Neural crest cell (in vitro differentiated cells): Measurements from ENCODE around the gene DHRS1. TPM values are rescaled to one million over a fixed set of nuclear protein-coding genes. Genes with fewer than 3 reads are reported as not detected.

Source experiments
- DNase-seq: peaks from one replicate; pipeline ENCODE4 v3.0.0; 2021; ENCODE audit warnings: low read depth, mixed read lengths, low spot score
- H3K27ac Mint-ChIP-seq: one replicate; pipeline ENCODE4 v1.8.0; 2021; ENCODE audit warnings: mild to moderate bottlenecking, mixed read lengths; ENCODE audit not compliant: unreplicated experiment
- H3K27me3 Mint-ChIP-seq: 2 replicates; pipeline ENCODE4 v1.8.0; 2021; ENCODE audit warnings: low read depth, mild to moderate bottlenecking, mixed read lengths
- H3K36me3 Mint-ChIP-seq: 2 replicates; pipeline ENCODE4 v1.8.0; 2021; ENCODE audit warnings: low read depth, mild to moderate bottlenecking, mixed read lengths
- H3K4me1 Mint-ChIP-seq: 2 replicates; pipeline ENCODE4 v1.8.0; 2021; ENCODE audit warnings: mixed read lengths
- H3K4me3 Mint-ChIP-seq: one replicate; pipeline ENCODE4 v1.8.0; 2021; ENCODE audit warnings: mild to moderate bottlenecking, mixed read lengths
- H3K9me3 Mint-ChIP-seq: 2 replicates; pipeline ENCODE4 v1.8.0; 2021; ENCODE audit warnings: mixed read lengths
- total RNA-seq: library from RNA; stranded (reverse); gene quantifications from 2 replicates; pipeline ENCODE4 v1.2.1, GENCODE V29; 2021
- TF ChIP-seq, protein P1 (sequence below): fragments of 200-600 bp; sonication (generic); conservative IDR thresholded peaks from 2 replicates; pipeline ENCODE4 v1.5.0; 2021; ENCODE audit warnings: antibody characterized with exemption, mild to moderate bottlenecking

The DHRS1 gene
- total RNA-seq, 1 donor from 2014 or later, result 17.2 TPM

DNA sequence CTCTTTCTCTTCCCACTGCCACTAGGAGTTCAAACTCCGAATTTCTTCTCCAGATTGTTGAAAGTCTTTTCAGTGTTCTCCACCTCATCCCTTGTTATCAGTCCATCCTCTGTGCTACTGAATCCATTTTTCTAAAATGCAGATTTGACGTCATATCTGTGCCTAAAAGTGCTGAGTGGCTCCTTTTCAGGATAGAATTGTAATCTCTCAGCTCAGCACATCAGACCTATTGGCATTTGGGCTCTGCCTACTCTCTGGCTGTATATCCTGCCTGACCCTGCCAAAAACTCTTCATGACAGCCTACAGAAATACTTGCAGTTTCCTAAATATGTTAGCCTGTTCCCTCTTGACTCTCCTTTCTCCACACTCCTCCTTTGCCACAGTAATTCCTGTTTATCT is 27.1 kb downstream of the DHRS1 start:
- Mint-ChIP-seq H3K4me3 (peak overlapping the region; percentile 93), H3K27ac (no peak overlapping the region), H3K27me3 (no peaks in the 10 kb centered on the region), H3K36me3 (no peaks in the 10 kb centered on the region), H3K4me1 (peaks cover 18% of the 10 kb centered on the region), H3K9me3 (no peaks in the 10 kb centered on the region)
- TF ChIP-seq, protein P1, sequence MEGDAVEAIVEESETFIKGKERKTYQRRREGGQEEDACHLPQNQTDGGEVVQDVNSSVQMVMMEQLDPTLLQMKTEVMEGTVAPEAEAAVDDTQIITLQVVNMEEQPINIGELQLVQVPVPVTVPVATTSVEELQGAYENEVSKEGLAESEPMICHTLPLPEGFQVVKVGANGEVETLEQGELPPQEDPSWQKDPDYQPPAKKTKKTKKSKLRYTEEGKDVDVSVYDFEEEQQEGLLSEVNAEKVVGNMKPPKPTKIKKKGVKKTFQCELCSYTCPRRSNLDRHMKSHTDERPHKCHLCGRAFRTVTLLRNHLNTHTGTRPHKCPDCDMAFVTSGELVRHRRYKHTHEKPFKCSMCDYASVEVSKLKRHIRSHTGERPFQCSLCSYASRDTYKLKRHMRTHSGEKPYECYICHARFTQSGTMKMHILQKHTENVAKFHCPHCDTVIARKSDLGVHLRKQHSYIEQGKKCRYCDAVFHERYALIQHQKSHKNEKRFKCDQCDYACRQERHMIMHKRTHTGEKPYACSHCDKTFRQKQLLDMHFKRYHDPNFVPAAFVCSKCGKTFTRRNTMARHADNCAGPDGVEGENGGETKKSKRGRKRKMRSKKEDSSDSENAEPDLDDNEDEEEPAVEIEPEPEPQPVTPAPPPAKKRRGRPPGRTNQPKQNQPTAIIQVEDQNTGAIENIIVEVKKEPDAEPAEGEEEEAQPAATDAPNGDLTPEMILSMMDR, result no peak
- no peak for DNase-seq

DNA sequence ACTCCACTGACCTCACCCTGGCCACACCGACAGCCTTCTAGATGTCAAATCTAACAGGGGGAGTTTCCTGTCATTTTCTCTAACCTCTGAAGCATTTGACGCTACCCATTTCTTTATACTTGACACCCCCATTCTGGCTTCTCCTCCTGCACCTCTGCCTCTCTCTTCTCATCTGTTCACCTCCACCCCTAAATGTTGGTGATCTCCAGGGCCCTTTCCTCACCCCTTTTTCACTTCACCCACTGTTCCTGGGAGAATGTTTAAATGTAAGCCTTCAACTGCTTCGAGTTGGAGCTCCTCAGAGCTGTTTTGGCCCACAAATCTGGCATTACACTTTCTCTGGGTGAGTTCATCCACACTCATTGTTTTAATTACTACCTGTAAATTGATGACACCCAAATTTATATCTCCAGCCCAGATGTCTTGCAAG is 27.7 kb downstream of the DHRS1 start:
- peaks cover 2% of the 10 kb centered on the region for H3K36me3 Mint-ChIP-seq
- H3K4me1 Mint-ChIP-seq, result peaks cover 18% of the 10 kb centered on the region
- H3K9me3 Mint-ChIP-seq, result no peaks in the 10 kb centered on the region
- no peaks in the 10 kb centered on the region for H3K27me3 Mint-ChIP-seq
- TF ChIP-seq, protein P1, result no peak
- no peak for DNase-seq
- peak overlapping the region; percentile 93 for H3K4me3 Mint-ChIP-seq
- H3K27ac Mint-ChIP-seq, result peak overlapping the region; percentile 95

DNA sequence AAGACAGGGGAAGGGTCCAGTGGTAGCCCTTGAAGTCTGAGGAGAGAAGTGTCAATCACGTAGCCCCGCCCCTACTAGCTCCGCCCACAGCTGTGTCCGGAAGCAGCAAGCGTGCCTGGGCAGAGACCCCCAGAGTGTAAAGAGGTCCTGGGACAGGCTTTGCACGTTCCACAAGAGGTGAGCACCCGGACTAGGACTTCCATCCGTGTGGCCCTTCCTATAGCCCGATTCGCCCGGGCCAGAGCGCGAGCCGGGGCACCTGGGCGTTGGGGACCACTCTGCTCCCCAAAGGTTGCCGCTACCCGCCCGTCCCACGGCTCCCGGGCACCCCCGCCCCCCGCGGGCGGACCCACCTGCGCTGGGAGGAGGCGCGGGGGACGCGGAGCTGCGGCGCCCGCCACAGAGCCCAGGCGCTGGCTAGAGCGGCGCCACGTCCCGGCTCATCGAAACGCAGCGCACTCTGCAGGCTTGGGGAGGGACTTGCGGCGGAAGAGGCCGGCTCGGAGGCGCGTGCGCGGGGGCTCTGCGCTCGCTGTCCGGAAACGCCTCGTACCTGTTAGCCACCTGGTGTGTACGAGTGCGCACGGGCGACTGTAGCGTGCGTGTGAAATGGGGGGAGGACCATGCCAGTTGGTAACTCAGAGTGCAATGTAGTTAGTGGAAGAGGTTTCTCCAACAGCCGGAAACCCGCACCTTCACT is 28.3 kb downstream of the DHRS1 start, which contains the start of gene RABGGTA:
TSS of gene RABGGTA (minus strand) at position 464 of the 700 bp plus-strand sequence. CDS start 482 bp downstream, outside the sequence.
- peaks cover 18% of the 10 kb centered on the region for H3K4me1 Mint-ChIP-seq
- peak; percentile 82 for DNase-seq
- peaks cover 2% of the 10 kb centered on the region for H3K36me3 Mint-ChIP-seq
- H3K9me3 Mint-ChIP-seq, result no peaks in the 10 kb centered on the region
- peak within 1 kb of the TSS; percentile 93 for H3K4me3 Mint-ChIP-seq
- no peaks in the 10 kb centered on the region for H3K27me3 Mint-ChIP-seq
- TF ChIP-seq, protein P1, result peak; percentile 72
- H3K27ac Mint-ChIP-seq, result peak within 1 kb of the TSS; percentile 96

DNA sequence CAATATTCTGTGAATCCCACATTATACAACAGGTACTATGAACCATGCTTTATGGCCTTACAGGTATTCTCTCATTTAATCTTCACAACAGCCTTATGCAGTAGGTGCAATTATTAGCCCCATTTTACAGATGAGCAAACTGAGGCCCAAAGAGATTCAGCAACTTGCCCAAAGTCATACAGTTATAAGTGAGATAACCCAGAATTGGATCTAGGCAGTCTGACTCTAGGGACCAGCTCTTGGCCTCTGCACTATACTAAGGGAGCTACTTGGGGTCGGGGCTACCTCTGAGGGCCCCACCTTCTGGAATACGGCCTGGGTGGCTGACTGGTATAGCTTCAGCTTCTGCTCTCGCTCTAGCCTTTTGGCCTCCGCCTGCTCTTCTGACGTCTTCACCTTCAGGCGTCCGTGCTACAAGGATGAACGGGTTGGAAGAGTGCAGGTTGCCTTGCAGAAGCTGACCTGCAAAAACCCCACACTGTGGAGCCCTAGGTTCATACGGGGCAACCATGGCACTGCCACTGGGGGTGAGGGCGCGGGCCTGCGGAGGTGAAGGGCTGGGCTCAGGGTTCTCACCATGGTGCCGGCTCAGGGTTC is 28.9 kb downstream of the DHRS1 start:
- Mint-ChIP-seq H3K4me3 (peak overlapping the region; percentile 92), H3K36me3 (peaks cover 2% of the 10 kb centered on the region), H3K27me3 (no peaks in the 10 kb centered on the region), H3K27ac (peak overlapping the region; percentile 96), H3K4me1 (peaks cover 18% of the 10 kb centered on the region), H3K9me3 (no peaks in the 10 kb centered on the region)
- TF ChIP-seq, protein P1, result no peak
- no peak for DNase-seq

DNA sequence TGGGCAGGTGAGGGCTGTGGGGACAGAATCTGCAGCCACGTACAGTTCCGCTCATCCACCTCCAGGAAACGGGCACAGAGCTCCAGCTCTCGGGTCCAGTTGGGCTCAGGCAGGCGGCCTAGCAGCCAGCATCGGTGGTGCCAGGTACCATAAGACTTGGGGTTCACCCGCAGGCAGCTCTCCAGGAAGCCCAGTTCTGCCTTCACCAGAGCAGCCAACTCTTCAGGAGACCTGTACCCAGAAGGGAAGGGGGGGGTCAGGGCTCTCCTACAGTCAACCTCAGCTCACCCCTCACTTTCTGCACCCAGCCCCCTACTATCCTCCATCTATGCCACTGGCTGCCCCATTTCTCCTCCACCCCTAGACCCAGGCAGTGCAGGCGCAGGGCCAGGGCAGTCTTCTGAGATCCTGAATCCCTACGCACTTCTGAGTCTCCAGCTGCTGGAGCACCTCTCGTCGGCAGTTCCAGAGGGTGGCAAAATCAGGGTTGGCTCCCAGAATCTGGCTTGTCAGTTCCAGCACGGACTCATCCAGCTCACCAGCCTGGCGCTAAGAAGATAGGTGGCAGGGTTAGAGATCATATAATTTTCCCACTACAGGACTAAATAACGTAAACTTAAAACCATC is 29.6 kb downstream of the DHRS1 start:
- TF ChIP-seq, protein P1, result no peak
- H3K9me3 Mint-ChIP-seq, result no peaks in the 10 kb centered on the region
- DNase-seq, result no peak
- H3K4me3 Mint-ChIP-seq, result peak overlapping the region; percentile 92
- no peaks in the 10 kb centered on the region for H3K27me3 Mint-ChIP-seq
- peaks cover 18% of the 10 kb centered on the region for H3K4me1 Mint-ChIP-seq
- H3K36me3 Mint-ChIP-seq, result peaks cover 2% of the 10 kb centered on the region
- H3K27ac Mint-ChIP-seq, result no peak overlapping the region
